ENCODE results near the gene FCHSD1.

FCHSD1 gene

DNA sequence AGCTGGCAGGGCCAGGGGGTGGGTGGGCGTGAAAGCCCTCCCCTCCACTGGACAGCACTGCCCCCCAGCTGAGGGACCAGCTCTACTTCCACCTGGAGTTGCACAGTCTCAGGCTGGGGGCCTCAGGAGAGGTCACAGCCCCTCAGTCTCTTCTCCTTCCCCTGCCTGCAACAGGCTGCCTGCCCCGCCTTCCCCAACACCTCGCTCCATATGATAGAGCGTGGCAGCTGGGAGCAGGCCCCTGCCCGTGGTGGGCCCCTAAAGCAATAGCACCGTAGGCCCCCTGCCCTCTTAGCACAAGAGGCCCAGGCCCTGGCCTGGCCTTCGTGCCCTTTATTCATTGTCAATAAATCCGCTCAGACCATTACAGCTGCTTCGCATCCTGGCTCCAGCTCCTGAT, 10.5 kb downstream of the FCHSD1 start:
- DNase-seq (ENCODE audit: low read depth): no peak

DNA sequence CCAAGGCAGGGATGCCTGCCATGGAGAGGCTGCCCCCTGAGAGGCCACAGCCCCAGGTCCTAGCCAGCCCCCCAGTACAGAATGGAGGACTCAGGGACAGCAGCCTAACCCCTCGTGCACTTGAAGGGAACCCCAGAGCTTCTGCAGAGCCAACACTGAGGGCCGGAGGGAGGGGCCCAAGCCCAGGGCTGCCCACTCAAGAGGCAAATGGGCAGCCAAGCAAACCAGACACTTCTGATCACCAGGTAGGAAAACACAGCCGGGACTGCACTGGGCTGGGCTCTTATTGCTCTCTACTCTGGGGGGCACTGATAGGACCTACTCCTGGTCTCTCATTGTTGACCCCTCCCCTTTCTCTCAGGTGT, 11.2 kb downstream of the FCHSD1 start:
- DNase-seq (ENCODE audit: low read depth): no peak

DNA sequence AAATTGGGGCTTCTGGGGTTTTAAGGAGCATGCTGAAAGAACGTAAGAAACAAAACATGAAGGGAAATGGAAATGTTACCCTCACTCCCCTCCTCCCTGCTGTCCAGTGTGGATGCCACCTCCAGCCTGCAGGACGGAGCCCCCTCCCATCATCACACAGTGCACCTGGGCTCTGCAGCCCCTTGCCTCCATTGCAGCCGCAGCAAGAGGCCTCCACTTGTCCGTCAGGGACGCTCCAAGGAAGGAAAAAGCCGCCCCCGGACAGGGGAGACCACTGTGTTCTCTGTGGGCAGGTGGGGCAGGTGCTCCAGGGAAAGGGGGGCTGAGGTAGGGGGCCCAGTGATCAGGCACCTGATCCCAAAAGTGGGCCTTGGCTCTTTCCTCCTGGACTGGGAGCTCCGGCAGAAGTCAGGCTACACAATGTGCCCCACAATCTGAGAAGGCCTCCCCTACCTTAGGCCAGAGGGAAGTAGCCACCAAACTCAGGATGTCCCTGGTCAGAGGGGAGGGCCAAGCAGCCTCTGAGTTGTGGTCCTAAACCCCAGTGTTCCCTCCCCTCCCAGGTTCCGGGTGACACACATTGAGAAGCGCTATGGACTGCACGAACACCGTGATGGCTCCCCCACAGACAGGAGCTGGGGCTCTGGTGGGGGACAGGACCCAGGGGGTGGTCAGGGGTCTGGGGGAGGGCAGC, 11.7 kb downstream of the FCHSD1 start:
- DNase-seq (ENCODE audit: low read depth): no peak

DNA sequence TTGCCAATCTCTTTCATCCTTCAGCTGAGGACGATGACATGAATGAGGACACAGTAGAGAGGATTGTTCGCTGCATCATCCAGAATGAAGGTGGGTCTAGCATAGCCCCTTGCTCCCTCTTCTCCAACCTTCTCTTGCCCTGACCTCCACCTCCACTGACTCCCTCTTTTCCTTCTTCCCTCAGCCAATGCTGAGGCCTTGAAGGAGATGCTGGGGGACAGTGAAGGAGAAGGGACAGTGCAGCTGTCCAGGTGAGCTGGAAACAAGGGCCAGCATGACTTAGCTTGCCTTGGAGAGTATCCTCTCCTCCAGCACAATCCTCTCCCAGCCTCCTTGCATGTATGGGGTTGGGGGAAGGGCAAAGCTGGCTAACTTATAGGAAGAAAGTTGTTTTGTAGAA, 12.4 kb downstream of the FCHSD1 start:
- no peak for DNase-seq (ENCODE audit: low read depth)

DNA sequence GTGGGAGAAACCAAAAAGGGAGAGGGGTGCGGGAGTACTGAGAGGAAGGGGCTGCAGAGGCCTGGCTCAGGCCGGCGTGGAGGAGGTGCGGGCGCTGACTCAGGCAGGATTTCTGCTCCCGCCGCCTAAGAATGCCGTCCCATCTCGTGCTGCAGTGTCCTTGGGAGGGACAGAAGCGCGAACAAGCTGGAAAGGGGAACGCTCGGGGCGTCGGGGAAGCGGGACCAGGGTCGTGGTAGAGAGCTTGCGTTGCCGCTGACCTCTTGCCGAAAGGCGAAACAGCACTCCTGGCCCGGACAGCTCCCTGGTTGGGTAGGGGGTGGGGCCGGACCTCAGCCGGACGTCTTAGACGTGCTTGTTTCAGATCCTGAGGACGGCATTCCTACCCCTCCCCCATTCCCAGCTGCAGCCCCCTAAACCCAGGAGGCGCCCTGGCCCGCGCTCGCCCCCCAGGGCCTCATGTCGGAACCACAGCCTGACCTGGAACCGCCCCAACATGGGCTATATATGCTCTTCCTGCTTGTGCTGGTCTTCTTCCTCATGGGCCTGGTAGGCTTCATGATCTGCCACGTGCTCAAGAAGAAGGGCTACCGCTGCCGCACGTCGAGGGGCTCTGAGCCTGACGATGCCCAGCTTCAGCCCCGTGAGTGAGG, 13.3 kb downstream of the FCHSD1 start:
- no peak for DNase-seq (ENCODE audit: low read depth)

DNA sequence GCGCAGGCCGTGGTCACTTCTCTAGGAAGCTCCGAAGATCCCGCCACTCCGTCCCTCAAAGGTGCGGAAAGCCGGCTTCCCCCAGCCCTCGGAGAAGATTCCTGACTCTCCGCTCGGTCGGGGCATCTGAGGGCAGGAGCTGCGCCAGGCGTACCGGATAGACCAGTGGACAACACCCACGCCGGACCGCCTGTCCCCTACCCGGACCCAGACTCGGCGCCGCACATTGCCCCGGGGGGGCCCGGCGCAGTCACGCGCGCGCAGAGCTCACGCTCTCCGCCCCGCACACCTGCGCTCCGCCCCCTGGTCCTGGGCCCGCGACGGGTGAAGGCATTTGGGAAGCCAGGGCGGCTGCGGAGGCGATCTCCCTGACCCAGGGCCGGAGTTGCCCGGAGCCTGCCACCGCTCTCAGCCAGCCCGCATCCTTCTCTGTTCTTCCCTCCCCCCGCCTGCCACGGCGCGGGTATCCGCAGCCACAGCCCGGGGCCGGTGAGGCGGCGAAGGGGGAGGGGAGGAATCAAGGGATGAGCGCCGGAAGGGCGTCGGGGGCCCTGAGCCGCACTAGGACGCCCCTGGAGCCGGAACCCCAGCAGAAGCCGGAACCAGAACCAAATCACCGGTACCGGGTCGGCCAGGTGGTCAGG, 14.0 kb downstream of the FCHSD1 start:
- DNase-seq (ENCODE audit: low read depth): no peak

DNA sequence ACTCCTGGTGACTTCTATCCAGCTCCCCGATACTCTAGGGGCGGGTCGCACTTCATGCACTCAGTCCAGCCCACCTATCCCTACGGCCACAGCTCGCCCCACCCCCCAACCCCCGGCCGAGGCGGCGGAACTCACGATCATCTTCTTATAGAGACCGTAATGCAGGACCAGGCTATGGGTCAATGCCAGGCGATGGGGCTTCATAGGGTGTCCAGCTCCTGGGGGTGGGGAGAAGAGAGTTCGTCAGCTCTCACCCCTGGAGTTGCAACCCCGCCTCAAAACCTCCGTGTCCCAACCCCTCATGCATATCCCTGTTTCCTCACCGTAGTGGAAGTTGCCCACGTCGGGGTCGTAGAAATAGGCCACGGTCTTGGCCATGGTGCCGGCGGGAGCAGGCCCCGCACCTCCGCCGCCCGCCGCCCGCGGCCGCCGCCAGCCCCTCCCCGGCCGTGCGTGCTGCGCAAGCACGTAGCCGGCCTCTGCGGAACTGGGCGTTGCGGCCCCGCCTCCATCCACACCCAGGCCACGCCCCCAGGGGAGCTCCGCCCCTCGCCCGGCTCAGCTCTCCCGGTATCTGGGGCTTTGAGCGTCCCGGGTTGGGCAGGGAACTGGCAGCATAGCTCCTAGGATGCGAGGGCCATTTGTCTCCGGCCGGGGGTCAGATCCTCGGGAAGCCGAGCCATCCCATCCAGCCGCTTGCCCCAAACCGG, 14.7 kb downstream of the FCHSD1 start, which contains the start of the genes HDAC3 and RELL2:
HDAC3 (minus strand) TSS at position 437 of the 710 bp plus-strand sequence; CDS start at position 378, 59 bp downstream.
RELL2 (plus strand) TSS at position 585 of the 710 bp plus-strand sequence. CDS start 1,229 bp downstream, outside the sequence.
- DNase-seq (ENCODE audit: low read depth): peak; percentile 71

DNA sequence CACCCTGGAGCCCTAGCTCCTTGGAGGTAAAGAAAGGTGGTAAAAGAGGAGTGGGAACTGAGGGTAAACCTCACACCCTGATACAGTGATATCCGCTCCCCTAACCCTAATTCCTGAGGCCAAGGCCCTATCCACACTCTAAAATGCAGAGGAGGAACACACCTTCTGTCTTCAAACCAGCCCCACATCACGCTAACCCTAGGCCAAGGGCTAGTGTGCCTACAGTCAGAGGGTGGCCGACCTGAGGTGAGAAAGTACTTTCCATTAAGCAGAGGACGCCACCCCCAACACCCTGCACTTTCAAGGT, 15.2 kb downstream of the FCHSD1 start:
- no peak for DNase-seq (ENCODE audit: low read depth)

DNA sequence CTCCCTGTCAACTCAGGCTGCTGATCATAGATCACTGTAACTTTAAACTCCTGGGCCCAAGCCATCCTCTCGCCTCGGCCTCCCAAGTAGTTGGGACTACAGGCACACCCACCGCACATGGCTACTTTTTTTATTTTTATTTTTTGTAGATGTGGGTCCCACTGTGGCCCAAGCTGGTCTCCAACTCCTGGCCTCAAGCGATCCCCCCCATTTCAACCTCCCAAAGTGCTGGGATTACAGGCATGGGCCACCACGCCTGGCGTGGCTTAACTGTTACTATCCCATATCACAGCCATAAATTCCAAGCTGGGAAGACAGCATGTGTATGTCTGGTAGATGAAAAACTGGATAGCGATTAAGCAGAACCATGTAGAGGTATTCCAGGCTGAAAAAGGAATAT, 15.6 kb downstream of the FCHSD1 start:
- no peak for DNase-seq (ENCODE audit: low read depth)

DNA sequence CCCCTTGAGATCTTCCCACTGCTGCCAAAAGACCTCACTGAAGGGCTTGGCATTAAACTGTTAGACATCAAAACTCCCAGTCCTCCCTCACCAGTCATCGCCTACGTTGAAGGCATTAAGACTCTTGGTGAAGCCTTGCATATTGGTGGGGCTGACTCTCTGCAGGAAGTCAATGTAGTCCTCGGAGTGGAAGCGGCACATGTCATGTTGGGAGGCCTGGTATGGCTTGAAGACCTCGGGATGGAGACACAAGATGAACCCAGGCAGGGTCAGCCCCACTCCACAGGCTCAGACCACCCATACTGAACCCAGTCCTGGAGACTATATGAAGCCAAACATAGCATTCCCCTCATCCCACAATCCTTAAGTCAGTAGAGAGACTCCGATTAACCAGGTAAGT, 16.5 kb downstream of the FCHSD1 start:
- DNase-seq (ENCODE audit: low read depth): no peak

DNA sequence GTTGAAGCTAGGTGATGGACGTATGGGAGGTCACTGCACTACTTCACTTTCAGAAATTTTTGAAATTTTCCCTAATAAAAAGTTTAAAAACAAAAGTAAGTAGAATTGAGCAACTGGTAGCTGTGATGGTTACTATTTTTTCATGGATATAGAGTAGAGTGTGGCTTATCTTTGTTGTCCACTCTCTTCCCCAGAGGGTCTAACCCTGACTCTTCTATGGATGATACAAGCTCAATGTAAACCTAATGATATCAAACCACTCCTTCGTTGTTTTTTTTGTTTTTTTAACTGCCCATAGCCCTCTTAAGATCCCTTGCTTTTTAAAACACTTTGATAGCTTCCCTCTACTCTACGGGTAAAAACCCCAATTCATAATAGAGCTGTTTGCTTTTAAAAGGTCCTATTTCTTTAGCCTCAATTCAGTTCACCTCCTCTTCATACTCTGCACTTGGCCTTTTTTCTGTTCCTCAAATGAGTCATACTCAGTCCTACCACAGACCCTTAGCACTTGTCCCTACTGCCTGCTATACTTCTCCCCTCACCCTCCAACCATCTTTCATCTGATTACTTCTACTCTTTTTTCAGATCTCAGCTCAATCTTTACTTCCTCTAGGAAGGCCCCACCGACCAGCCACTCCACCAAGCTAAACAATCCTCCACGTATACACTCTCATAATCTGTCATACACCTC, 17.2 kb downstream of the FCHSD1 start:
- DNase-seq (ENCODE audit: low read depth): no peak

DNA sequence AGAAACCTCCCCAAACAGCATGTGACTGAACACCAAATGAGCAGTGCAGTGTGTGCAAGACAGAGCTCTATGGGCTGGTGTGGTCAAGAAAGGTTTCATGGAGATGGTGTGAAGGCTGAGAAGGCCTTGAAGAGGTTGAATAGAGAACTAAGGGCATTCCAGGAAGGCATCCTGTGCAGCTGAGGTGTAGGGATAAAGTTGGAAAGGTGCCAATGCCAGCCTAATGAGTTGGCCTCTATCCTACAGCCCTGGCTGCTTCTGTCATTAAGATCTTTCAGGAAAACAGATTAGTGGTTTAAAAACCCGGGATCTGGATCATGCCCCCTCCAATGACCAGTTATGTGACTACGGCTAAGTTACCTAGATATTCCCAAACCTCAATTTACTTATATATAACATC, 18.6 kb downstream of the FCHSD1 start:
- DNase-seq (ENCODE audit: low read depth): no peak

DNA sequence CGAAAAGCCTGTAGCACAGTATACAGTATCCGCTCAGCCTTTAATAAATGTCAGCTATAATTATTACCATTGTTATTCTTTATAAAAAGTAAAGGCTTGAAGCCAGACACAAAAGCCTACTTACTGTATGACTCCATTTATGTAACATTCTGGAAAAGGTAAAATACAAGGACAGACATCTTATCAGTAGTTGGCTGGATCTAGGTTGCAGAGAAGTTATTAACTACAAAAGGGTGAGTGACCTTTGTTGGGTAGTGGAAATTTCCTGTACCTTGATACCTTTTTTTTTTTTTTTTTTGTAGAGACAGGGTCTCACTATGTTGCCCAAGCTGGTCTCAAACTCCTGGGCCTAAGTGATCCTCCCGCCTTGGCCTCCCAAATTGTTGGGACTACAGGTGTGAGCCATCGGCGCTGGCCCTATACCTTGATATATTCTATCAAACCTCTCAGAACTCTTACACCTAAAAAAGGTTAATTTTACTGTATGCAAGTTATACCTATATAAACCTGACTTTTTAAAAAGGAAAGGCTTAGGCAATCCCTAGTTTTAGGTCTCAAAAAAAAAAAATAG, 20.6 kb downstream of the FCHSD1 start:
- DNase-seq (ENCODE audit: low read depth): no peak

DNA sequence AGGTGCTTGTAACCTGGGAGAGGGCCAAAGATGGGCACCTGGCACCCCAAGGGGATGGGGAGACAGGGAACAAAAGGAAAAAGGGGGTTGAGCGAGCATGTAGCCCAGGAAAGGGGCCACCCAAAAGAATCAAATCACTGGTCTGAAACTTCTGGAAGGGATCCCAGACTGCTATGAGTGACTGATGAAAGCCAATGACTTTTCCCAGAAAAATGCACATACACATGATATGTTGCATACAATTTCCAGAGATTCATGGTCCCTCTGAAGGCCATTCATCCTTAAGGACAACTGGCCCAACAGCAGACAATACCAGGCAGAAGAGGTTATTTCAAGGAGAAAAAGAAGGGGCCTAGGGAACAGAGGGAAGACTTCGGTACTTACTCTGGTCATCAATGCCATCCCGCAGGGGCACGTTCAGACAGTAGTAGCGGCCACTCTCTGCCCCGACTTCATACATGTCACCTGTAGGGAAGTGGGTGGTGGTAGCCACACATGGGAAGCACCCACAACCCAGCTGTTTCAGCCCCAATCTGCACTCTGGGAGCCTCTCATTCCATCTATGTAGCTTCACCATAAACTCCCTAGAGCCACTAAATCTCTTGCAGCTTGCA, 22.9 kb downstream of the FCHSD1 start:
- DNase-seq (ENCODE audit: low read depth): no peak

DNA sequence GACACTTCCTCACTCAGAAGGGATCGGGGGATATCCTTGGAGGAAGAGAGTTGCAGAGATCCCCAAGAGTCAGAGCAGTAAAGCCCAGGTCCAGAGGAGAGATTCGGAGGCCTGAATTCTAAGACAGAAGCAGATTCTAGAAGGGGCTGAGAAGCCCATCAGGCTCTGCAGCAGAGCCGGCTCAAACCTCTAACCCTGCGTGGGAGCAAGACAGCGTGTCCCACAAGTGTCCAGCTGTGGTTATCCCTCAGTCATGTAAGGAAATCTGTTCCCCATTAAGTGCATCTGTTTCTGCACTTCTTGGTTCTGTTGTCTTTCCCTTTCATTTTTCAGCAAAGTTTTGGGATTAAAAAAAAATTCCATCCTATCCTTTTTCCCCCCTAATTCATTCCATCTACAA, 27.6 kb downstream of the FCHSD1 start:
- DNase-seq (ENCODE audit: low read depth): no peak

DNA sequence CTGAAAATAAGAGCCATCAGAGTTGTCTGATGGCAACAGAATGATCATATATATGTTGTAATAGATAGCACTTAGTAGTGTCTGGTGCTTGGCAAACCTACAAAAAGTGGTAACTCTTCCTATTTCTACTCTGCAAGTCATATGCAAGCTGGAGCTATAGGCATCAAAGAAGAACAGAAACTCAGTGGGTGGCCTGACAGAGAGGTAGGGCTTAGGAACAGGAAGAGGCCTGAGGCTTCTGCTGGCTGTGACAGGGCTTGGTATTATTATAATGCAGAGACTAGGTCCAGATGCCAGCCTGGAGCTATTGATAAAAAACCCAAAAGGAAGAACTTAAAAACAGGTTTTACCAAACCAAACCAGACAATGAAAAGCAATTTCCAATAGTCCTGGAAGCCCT, 28.0 kb downstream of the FCHSD1 start:
- no peak for DNase-seq (ENCODE audit: low read depth)

DNA sequence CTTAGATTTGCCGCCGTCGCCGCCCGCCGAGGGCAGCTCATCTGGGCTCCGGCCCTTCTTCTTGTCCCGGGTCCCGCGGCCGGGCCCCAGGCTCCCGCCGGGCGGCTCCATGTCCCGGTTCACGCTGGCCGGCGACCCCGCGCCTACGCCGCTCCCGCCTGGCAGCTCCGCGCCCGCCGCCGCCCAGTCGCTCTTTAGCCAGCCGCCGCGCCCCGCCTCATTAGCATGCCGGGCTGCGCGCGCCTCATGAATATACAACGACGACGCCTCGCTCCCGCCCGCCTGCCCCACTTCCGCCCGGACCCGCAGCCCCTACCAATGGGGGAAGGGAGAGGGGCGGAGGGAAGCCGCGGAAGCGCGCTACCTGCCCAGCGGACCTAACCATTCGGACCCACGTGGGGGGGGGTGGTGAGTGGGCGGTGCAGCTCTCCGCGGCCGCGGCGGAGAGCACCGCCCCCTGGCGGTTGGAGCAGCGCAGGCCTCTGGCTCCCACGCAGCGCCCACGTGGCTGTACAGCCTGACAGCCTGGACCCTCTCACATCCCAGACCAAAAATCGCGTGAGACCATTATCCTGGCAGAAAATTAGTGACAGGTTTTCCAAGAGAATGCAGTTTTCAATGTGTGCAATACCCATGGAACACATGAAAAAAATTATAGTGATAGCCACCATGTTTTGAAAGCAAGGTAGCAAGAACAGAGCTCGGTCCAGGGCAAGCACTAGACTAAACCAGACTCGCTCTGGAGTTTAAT, 32.2 kb downstream of the FCHSD1 start, which contains the start of gene DIAPH1:
DIAPH1 (minus strand) TSS at position 197 of the 751 bp plus-strand sequence; CDS start at position 111, 86 bp downstream.
- peak; percentile 89 for DNase-seq (ENCODE audit: low read depth)

DNA sequence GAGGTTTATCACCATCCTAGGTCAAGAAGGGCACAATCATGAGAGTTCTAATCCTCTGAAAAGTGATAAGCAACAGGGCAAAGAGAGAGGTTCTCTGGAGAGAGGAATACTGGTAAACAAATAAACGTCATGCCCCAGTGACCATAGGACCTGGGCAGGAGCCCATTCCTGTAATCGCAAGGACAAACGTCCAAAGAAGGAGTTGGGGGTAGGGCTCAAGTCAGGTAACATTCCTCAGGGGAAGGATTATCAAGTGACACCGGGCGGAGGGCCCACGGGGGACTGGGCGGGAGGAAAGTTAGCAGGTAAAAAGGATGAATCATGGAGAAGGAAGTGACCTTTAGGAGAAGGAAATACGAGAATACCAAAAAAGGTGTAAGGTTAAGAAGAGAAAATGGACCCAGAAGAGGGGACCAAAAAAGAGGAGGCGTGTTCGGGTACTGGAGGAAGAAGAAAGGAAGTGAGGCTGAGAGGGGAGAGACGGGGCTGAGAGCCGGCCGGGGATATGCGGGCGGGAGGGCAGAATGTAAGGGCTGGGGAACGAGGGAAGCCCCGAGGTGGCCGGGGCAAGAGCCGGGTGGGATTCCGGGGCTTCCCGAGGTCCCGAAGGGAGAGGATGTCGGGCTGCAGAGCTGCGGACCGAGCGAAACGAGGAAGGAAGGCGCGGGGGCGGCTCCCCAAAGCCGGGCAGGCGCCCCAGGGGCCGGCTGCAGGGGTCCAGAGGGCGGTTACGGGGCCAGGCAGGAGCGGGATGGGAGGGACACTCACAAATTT, 33.0 kb downstream of the FCHSD1 start:
- DNase-seq (ENCODE audit: low read depth): no peak

DNA sequence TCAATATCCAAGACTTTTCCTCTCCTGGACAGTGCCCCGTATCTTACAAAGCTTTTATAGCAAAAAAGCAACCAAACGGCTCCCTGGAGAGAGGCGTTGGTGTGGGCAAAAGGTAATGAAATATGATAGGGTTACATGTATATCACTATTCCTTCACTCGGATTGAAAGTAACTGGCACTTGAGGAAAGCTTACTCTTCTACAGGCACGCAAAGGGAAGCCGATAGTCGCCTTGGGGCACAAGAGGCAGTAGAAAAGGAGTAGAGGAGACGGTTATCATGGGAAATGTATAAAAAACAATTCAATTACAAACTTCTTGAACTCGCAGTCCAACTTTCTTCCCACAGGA, 33.6 kb downstream of the FCHSD1 start:
- DNase-seq (ENCODE audit: low read depth): no peak

DNA sequence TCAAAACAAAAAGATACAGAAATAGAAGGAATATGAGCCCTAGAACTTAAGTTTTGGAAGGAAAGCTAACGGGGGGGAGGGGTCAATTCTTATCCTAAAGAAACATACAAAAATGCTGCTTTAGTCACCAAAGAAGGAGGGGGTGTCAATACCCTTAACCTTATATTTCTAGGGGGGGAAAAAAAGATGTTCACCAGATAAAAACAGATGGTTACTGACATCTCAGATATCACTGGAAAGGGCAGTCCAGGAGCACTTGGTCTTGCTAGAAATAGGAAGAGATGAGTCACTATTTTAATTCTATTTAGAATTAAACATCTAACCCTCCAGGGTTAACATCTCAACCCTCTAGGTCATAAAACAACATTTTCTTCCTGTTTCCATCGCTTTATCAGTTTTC, 34.1 kb downstream of the FCHSD1 start:
- no peak for DNase-seq (ENCODE audit: low read depth)

Measured in GM04504 (cell line).